Adrenal gland (tissue), 12 donors: ENCODE results near the gene PRPF18. TPM values are rescaled to one million over a fixed set of nuclear protein-coding genes. Genes with fewer than 3 reads are reported as not detected.

ENCODE experiments used
- DNase-seq, 7 donors: peaks; one replicate each; pipeline ENCODE4 v3.0.0-alpha.2; 2019 to 2020
- H3K27ac ChIP-seq, 5 donors: fragments of 200-600 bp; sonication (generic) in 4 of 5; 1 replicate in 3 of 5; 2 replicates in 2 of 5; pipeline versions ENCODE4 v1.5.1 to v1.8.0; 2016 to 2020; ENCODE audit warnings: mild to moderate bottlenecking in 1 of 5
- H3K27me3 ChIP-seq: fragments of 200-600 bp; 2 replicates; pipeline ENCODE4 v1.8.0; 2021
- H3K36me3 ChIP-seq, 2 donors: fragments of 200-600 bp; replicated peaks in 1 of 2; 1 replicate in 1 of 2; 2 replicates in 1 of 2; pipeline versions ENCODE4 v1.5.1 to v1.8.0; 2018 to 2022
- H3K4me1 ChIP-seq, 2 donors: fragments of 200-600 bp; replicated peaks in 1 of 2; 1 replicate in 1 of 2; 2 replicates in 1 of 2; pipeline versions ENCODE4 v1.5.1 to v1.8.0; 2018 to 2021
- H3K4me3 ChIP-seq, 4 donors: fragments of 200-600 bp; sonication (generic) in 3 of 4; one replicate each; pipeline ENCODE4 v1.5.1; 2016 to 2018
- H3K9me3 ChIP-seq, 3 donors: fragments of 200-600 bp; sonication (generic) in 1 of 3; replicated peaks in 1 of 3; 1 replicate in 2 of 3; 2 replicates in 1 of 3; pipeline versions ENCODE4 v1.5.1 to v1.8.0; 2016 to 2021
- CTCF ChIP-seq, 6 experiments: fragments of 450-650 bp in 4 of 6; fragments of 200-600 bp in 2 of 6; sonication (generic) in 1 of 6; IDR thresholded peaks; 1 replicate in 5 of 6; 2 replicates in 1 of 6; pipeline versions ENCODE4 v1.5.1 to v1.8.0; 2016 to 2021; ENCODE audit warnings: antibody characterized with exemption in 6 of 6, mild to moderate bottlenecking in 2 of 6, moderate library complexity in 1 of 6
- POLR2A ChIP-seq, 2 donors: fragments of 450-650 bp; IDR thresholded peaks; one replicate each; pipeline ENCODE4 v1.6.1; 2017; ENCODE audit warnings: antibody characterized with exemption in 2 of 2, mild to moderate bottlenecking in 2 of 2, moderate library complexity in 1 of 2
- WGBS, 4 donors: extraction: QIAGEN DNeasy Blood & Tissue Kit in 2 of 4; methylation state at CpG; one replicate each; pipeline versions ENCODE4 v1.1.5 to v1.1.7; 2013 to 2017; 5-methylcytosine and 5-hydroxymethylcytosine counted together
- intact Hi-C, 2 donors: fragments of 100-400 bp; cut with DNase I; formaldehyde crosslinking; loops; one replicate each; pipeline versions ENCODE4 v1.14.1 to v1.15.0; 2022 to 2023
- polyA plus RNA-seq, 3 donors: library from polyadenylated mRNA; stranded (reverse); fragments of 200-250 nt in 2 of 3; fragments of 350-450 nt in 1 of 3; fragmentation: Illumina TruSeq in 1 of 3; extraction: RNeasy Lipid Tissue Mini Kit (QIAGEN cat#74804) in 1 of 3; gene quantifications; one replicate each; pipeline ENCODE4 v1.2.3, GENCODE V29; 2013 to 2014
- total RNA-seq, 9 donors: library from RNA; depleted of rRNA in 4 of 9; stranded (reverse); fragments of >200 nt in 4 of 9; fragments of 120-200 nt in 1 of 9; fragmentation: NEBNext Ultra II Directional in 1 of 9; extraction: Animal tissue kit (Norgen Biotek cat#: 25700) in 1 of 9; gene quantifications; one replicate each; pipeline versions ENCODE4 v1.1.0 to v1.2.4, GENCODE V29; 2013 to 2023
- donor health status: healthy with polysubstance abuse.
- donor health status: Bipolar disorder and iron deficiency.
- donor health status: DM: yes; HTN: yes; CAD: no.
- donor health status: DM: no; HTN: no; CAD: no.
- donor health status: DM: no; HTN: no; CAD: no.
- donor health status: DM: yes; HTN: yes; CAD: no.

Gene PRPF18
- total and polyA plus RNA-seq, 12 donors: 4.9 to 36.7 (median 18.9) TPM

- no peaks in the 10 kb centered on the region for H3K27me3 ChIP-seq
- H3K27ac ChIP-seq: no peak overlapping the region
- no peaks in the 10 kb centered on the region for H3K4me1 ChIP-seq
- no peaks in the 10 kb centered on the region for H3K9me3 ChIP-seq
- no peak for DNase-seq
- TF ChIP-seq CTCF (IDR thresholded peaks at IDR 0.05) (no peak), POLR2A (IDR thresholded peaks at IDR 0.05) (no peak)
- H3K36me3 ChIP-seq: no peaks in the 10 kb centered on the region
- WGBS, 4 donors: 46 to 67% (median 63%) methylated on average over 4 of the region's 4 CpGs
- H3K4me3 ChIP-seq: no peak overlapping the region
- intact Hi-C loops: no loop called here
Observed at GRCh38 chr10:13573960-13574359, 12.8 kb upstream of the PRPF18 start.

- 76 to 79% (median 79%) methylated on average over 6 of the region's 6 CpGs for WGBS, 4 donors
- Histone ChIP-seq H3K27me3 (peaks cover 17% of the 10 kb centered on the region), H3K36me3 (no peaks in the 10 kb centered on the region), H3K4me3 (no peak overlapping the region), H3K4me1 (peaks cover 8 to 15% of the 10 kb centered on the region in 2 donors), H3K9me3 (no peaks in the 10 kb centered on the region), H3K27ac (no peak overlapping the region)
- no peak for TF ChIP-seq POLR2A (IDR thresholded peaks at IDR 0.05)
- TF ChIP-seq CTCF (IDR thresholded peaks at IDR 0.05): no peak
- intact Hi-C loops: no loop called here
- DNase-seq: no peak
Observed at GRCh38 chr10:13585195-13585751, 1.5 kb upstream of the PRPF18 start.

GRCh38 chr10:13585943-13586342, 822 bp upstream of the PRPF18 start:
- no peaks in the 10 kb centered on the region for H3K9me3 ChIP-seq
- DNase-seq: no peak
- no peak for TF ChIP-seq CTCF (IDR thresholded peaks at IDR 0.05)
- no peak for TF ChIP-seq POLR2A (IDR thresholded peaks at IDR 0.05)
- intact Hi-C loops: no loop called here
- H3K27ac ChIP-seq: no peak overlapping the region
- H3K4me1 ChIP-seq: peaks cover 8 to 15% of the 10 kb centered on the region in 2 donors
- H3K4me3 ChIP-seq: no peak overlapping the region
- H3K36me3 ChIP-seq: no peaks in the 10 kb centered on the region
- 53 to 64% (median 57%) methylated on average over 4 of the region's 4 CpGs for WGBS, 4 donors
- peaks cover 17% of the 10 kb centered on the region for H3K27me3 ChIP-seq

GRCh38 chr10:13587391-13587790, 626 bp downstream of the PRPF18 start:
- no peak for TF ChIP-seq CTCF (IDR thresholded peaks at IDR 0.05)
- no peak for TF ChIP-seq POLR2A (IDR thresholded peaks at IDR 0.05)
- Histone ChIP-seq H3K27me3 (peaks cover 11% of the 10 kb centered on the region), H3K27ac (peak overlapping the region in 1 of 5 donors; percentile 32), H3K4me1 (peaks cover 8 to 15% of the 10 kb centered on the region in 2 donors), H3K4me3 (peak overlapping the region; percentile 92 to 99 (median 96)), H3K9me3 (no peaks in the 10 kb centered on the region), H3K36me3 (peaks cover 0 to under 1% of the 10 kb centered on the region in 2 donors)
- WGBS, 4 donors: 2 to 9% (median 4%) methylated on average over 13 to 19 of the region's 19 CpGs
- peak in 2 of 7 donors; percentile 10 to 18 for DNase-seq
- intact Hi-C loops: no loop called here
